ENCODE measurements around the gene GK2.

Gene GK2

GRCh38 chr4:79381161-79381560 lies 26.9 kb downstream of the GK2 start:
- no peaks in the 10 kb centered on the region for H3K9me3 ChIP-seq (ENCODE audit: insufficient read depth, low read length, severe bottlenecking)
- no peaks in the 10 kb centered on the region for H3K36me3 ChIP-seq (ENCODE audit: insufficient read depth, low read length)
- no peaks in the 10 kb centered on the region for H3K79me2 ChIP-seq (ENCODE audit: insufficient read depth, low read length)
- no peak overlapping the region for H3K4me2 ChIP-seq (ENCODE audit: insufficient read depth, low read length)
- no peaks in the 10 kb centered on the region for H3K27me3 ChIP-seq (ENCODE audit: insufficient read depth, low read length, poor library complexity)
- H4K20me1 ChIP-seq (ENCODE audit: insufficient read depth, low read length): no peaks in the 10 kb centered on the region
- H2AFZ ChIP-seq (ENCODE audit: low read depth, low read length): no peak overlapping the region
- no peak for DNase-seq
- H3K27ac ChIP-seq (ENCODE audit: low read length): no peak overlapping the region
- TF ChIP-seq EZH2 (IDR thresholded peaks at IDR 0.05; ENCODE audit: borderline replicate concordance, low read depth, low read length, severe bottlenecking): no peak
- TF ChIP-seq, protein P1, sequence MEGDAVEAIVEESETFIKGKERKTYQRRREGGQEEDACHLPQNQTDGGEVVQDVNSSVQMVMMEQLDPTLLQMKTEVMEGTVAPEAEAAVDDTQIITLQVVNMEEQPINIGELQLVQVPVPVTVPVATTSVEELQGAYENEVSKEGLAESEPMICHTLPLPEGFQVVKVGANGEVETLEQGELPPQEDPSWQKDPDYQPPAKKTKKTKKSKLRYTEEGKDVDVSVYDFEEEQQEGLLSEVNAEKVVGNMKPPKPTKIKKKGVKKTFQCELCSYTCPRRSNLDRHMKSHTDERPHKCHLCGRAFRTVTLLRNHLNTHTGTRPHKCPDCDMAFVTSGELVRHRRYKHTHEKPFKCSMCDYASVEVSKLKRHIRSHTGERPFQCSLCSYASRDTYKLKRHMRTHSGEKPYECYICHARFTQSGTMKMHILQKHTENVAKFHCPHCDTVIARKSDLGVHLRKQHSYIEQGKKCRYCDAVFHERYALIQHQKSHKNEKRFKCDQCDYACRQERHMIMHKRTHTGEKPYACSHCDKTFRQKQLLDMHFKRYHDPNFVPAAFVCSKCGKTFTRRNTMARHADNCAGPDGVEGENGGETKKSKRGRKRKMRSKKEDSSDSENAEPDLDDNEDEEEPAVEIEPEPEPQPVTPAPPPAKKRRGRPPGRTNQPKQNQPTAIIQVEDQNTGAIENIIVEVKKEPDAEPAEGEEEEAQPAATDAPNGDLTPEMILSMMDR (IDR thresholded peaks at IDR 0.05; ENCODE audit: borderline replicate concordance, extremely low read depth, low read length, poor library complexity, severe bottlenecking): no peak
- no peaks in the 10 kb centered on the region for H3K4me1 ChIP-seq (ENCODE audit: insufficient read depth, low read length)
- ATAC-seq (ENCODE audit: insufficient read depth, low read depth): no peak
- H3K9ac ChIP-seq (ENCODE audit: low read depth, low read length): no peak overlapping the region
- H3K4me3 ChIP-seq (ENCODE audit: low read depth in 1 of 2, low read length in 2 of 2): no peak overlapping the region

GRCh38 chr4:79370026-79370425 lies 38.0 kb downstream of the GK2 start:
- Histone ChIP-seq H3K4me2 (ENCODE audit: insufficient read depth, low read length) (no peak overlapping the region), H3K9ac (ENCODE audit: low read depth, low read length) (no peak overlapping the region), H3K4me3 (ENCODE audit: low read depth in 1 of 2, low read length in 2 of 2) (no peak overlapping the region), H3K4me1 (ENCODE audit: insufficient read depth, low read length) (no peaks in the 10 kb centered on the region), H3K36me3 (ENCODE audit: insufficient read depth, low read length) (no peaks in the 10 kb centered on the region), H2AFZ (ENCODE audit: low read depth, low read length) (no peak overlapping the region), H3K27ac (ENCODE audit: low read length) (no peak overlapping the region), H3K9me3 (ENCODE audit: insufficient read depth, low read length, severe bottlenecking) (no peaks in the 10 kb centered on the region), H3K27me3 (ENCODE audit: insufficient read depth, low read length, poor library complexity) (no peaks in the 10 kb centered on the region), H4K20me1 (ENCODE audit: insufficient read depth, low read length) (no peaks in the 10 kb centered on the region), H3K79me2 (ENCODE audit: insufficient read depth, low read length) (no peaks in the 10 kb centered on the region)
- DNase-seq: no peak
- ATAC-seq (ENCODE audit: insufficient read depth, low read depth): no peak
- TF ChIP-seq, protein P1 (IDR thresholded peaks at IDR 0.05; ENCODE audit: borderline replicate concordance, extremely low read depth, low read length, poor library complexity, severe bottlenecking): no peak
- no peak for TF ChIP-seq EZH2 (IDR thresholded peaks at IDR 0.05; ENCODE audit: borderline replicate concordance, low read depth, low read length, severe bottlenecking)

DNA sequence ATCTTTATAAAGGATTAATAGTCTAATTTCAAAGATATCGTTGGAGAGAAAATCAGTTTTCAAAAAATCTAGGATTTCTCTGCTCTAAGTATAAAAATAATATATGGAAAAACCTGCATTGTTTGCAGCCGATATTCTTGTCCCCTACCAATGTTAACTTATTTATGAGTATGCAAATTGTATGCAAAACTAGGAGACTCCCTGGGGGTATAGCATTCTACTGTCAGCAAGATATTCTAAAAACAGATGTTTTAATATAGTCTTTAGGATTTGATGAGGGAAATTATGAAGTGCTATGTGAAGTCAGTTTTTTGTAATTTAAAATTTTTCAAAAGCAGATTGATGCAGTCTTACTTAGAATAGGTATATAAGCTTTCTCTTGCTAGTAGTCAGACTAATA lies 40.9 kb downstream of the GK2 start:
- Histone ChIP-seq H3K4me3 (ENCODE audit: low read depth in 1 of 2, low read length in 2 of 2) (no peak overlapping the region), H3K27ac (ENCODE audit: low read length) (no peak overlapping the region), H3K36me3 (ENCODE audit: insufficient read depth, low read length) (no peaks in the 10 kb centered on the region), H3K9me3 (ENCODE audit: insufficient read depth, low read length, severe bottlenecking) (no peaks in the 10 kb centered on the region), H3K4me2 (ENCODE audit: insufficient read depth, low read length) (no peak overlapping the region), H3K4me1 (ENCODE audit: insufficient read depth, low read length) (no peaks in the 10 kb centered on the region), H2AFZ (ENCODE audit: low read depth, low read length) (no peak overlapping the region), H3K27me3 (ENCODE audit: insufficient read depth, low read length, poor library complexity) (no peaks in the 10 kb centered on the region), H3K79me2 (ENCODE audit: insufficient read depth, low read length) (no peaks in the 10 kb centered on the region), H3K9ac (ENCODE audit: low read depth, low read length) (no peak overlapping the region), H4K20me1 (ENCODE audit: insufficient read depth, low read length) (no peaks in the 10 kb centered on the region)
- ATAC-seq (ENCODE audit: insufficient read depth, low read depth) (no peak), DNase-seq (no peak)
- TF ChIP-seq, protein P1 (IDR thresholded peaks at IDR 0.05; ENCODE audit: borderline replicate concordance, extremely low read depth, low read length, poor library complexity, severe bottlenecking): no peak
- TF ChIP-seq EZH2 (IDR thresholded peaks at IDR 0.05; ENCODE audit: borderline replicate concordance, low read depth, low read length, severe bottlenecking): no peak

- Histone ChIP-seq H4K20me1 (ENCODE audit: insufficient read depth, low read length) (no peaks in the 10 kb centered on the region), H3K27ac (ENCODE audit: low read length) (no peak overlapping the region), H3K79me2 (ENCODE audit: insufficient read depth, low read length) (no peaks in the 10 kb centered on the region), H3K27me3 (ENCODE audit: insufficient read depth, low read length, poor library complexity) (no peaks in the 10 kb centered on the region), H3K36me3 (ENCODE audit: insufficient read depth, low read length) (no peaks in the 10 kb centered on the region), H3K9ac (ENCODE audit: low read depth, low read length) (no peak overlapping the region), H3K9me3 (ENCODE audit: insufficient read depth, low read length, severe bottlenecking) (no peaks in the 10 kb centered on the region), H3K4me3 (ENCODE audit: low read depth in 1 of 2, low read length in 2 of 2) (no peak overlapping the region), H3K4me1 (ENCODE audit: insufficient read depth, low read length) (no peaks in the 10 kb centered on the region), H2AFZ (ENCODE audit: low read depth, low read length) (no peak overlapping the region), H3K4me2 (ENCODE audit: insufficient read depth, low read length) (no peak overlapping the region)
- TF ChIP-seq EZH2 (IDR thresholded peaks at IDR 0.05; ENCODE audit: borderline replicate concordance, low read depth, low read length, severe bottlenecking): no peak
- TF ChIP-seq, protein P1 (IDR thresholded peaks at IDR 0.05; ENCODE audit: borderline replicate concordance, extremely low read depth, low read length, poor library complexity, severe bottlenecking): no peak
- DNase-seq (no peak), ATAC-seq (ENCODE audit: insufficient read depth, low read depth) (no peak)
Measured at GRCh38 chr4:79366422-79366821, 41.6 kb downstream of the GK2 start.

All from DND-41 (cell line).